HG02840 (cell line): ENCODE data around the gene SULT2A1.
"Not testable (repeated sequence)": the region's sequence is repeated elsewhere in the genome, so short reads cannot be mapped to it uniquely, and the experiment has no call there.

Experiments
- ATAC-seq: cut with Tn5 transposase; IDR thresholded peaks from one replicate; pipeline ENCODE4 v1.9.1; 2021; ENCODE audit warnings: mild to moderate bottlenecking, moderate library complexity, moderate number of reproducible peaks; ENCODE audit not compliant: unreplicated experiment, low FRiP score

SULT2A1 gene

GRCh38 chr19:47886010-47886559 is at the start of gene SULT2A1:
Gene SULT2A1, minus strand, starts transcription at chr19:47886315. Its CDS starts 58 bp downstream, at chr19:47886257.
- ATAC-seq = no peak

- not testable (repeated sequence) for ATAC-seq
Observed at GRCh38 chr19:47928581-47928980, 42.5 kb upstream of the SULT2A1 start.

- not testable (repeated sequence) for ATAC-seq
Observed at GRCh38 chr19:47920107-47920506, 34.0 kb upstream of the SULT2A1 start.

GRCh38 chr19:47910191-47910590 is 24.1 kb upstream of the SULT2A1 start:
- ATAC-seq = not testable (repeated sequence)

- not testable (repeated sequence) for ATAC-seq
Observed at GRCh38 chr19:47909350-47909749, 23.2 kb upstream of the SULT2A1 start.

- no peak for ATAC-seq
Observed at GRCh38 chr19:47901370-47901769, 15.3 kb upstream of the SULT2A1 start.

- no peak for ATAC-seq
Observed at GRCh38 chr19:47899335-47899734, 13.2 kb upstream of the SULT2A1 start.

- ATAC-seq = no peak
Observed at GRCh38 chr19:47897861-47898260, 11.7 kb upstream of the SULT2A1 start.

- ATAC-seq = no peak
Observed at GRCh38 chr19:47896773-47897172, 10.7 kb upstream of the SULT2A1 start.

GRCh38 chr19:47896019-47896418 is 9.9 kb upstream of the SULT2A1 start:
- ATAC-seq = no peak

- ATAC-seq = no peak
Observed at GRCh38 chr19:47895165-47895782, 9.2 kb upstream of the SULT2A1 start.

GRCh38 chr19:47891923-47892666 is 6.0 kb upstream of the SULT2A1 start:
- ATAC-seq = no peak

GRCh38 chr19:47891622-47891922 is 5.5 kb upstream of the SULT2A1 start:
- ATAC-seq = no peak

GRCh38 chr19:47890865-47891621 is 4.9 kb upstream of the SULT2A1 start:
- no peak for ATAC-seq

- ATAC-seq = no peak
Observed at GRCh38 chr19:47885067-47885463, 1.1 kb downstream of the SULT2A1 start.

GRCh38 chr19:47882890-47883289 is 3.2 kb downstream of the SULT2A1 start:
- no peak for ATAC-seq

- no peak for ATAC-seq
Observed at GRCh38 chr19:47881757-47882156, 4.4 kb downstream of the SULT2A1 start.

GRCh38 chr19:47879385-47879784 is 6.7 kb downstream of the SULT2A1 start:
- not testable (repeated sequence) for ATAC-seq

- ATAC-seq = no peak
Observed at GRCh38 chr19:47878906-47879305, 7.2 kb downstream of the SULT2A1 start.

- ATAC-seq = no peak
Observed at GRCh38 chr19:47865166-47865565, 20.9 kb downstream of the SULT2A1 start.

GRCh38 chr19:47863514-47863936 is 22.6 kb downstream of the SULT2A1 start:
- no peak for ATAC-seq
